Chondrocyte (in vitro differentiated cells): ENCODE results near the gene ABCA13. TPM values are rescaled to one million over a fixed set of nuclear protein-coding genes. Genes with fewer than 3 reads are reported as not detected.

Source experiments
- DNase-seq: peaks from one replicate; pipeline ENCODE4 v3.0.0; 2021; ENCODE audit warnings: mixed read lengths, low spot score
- H3K27ac Mint-ChIP-seq: one replicate; pipeline ENCODE4 v1.8.0; 2021; ENCODE audit warnings: mild to moderate bottlenecking, moderate library complexity, mixed read lengths; ENCODE audit not compliant: unreplicated experiment
- H3K27me3 Mint-ChIP-seq: 2 replicates; pipeline ENCODE4 v1.8.0; 2021; ENCODE audit warnings: low read depth, mixed read lengths
- H3K36me3 Mint-ChIP-seq: 2 replicates; pipeline ENCODE4 v1.8.0; 2021; ENCODE audit warnings: low read depth, mixed read lengths
- H3K4me1 Mint-ChIP-seq: 2 replicates; pipeline ENCODE4 v1.8.0; 2021; ENCODE audit warnings: low read depth, mild to moderate bottlenecking, mixed read lengths
- H3K4me3 Mint-ChIP-seq: one replicate; pipeline ENCODE4 v1.8.0; 2021; ENCODE audit warnings: mild to moderate bottlenecking, moderate library complexity, mixed read lengths; ENCODE audit not compliant: unreplicated experiment
- H3K9me3 Mint-ChIP-seq: 2 replicates; pipeline ENCODE4 v1.8.0; 2021; ENCODE audit warnings: low read depth, mixed read lengths
- CTCF ChIP-seq: fragments of 200-600 bp; sonication (generic); IDR thresholded peaks from 2 replicates; pipeline ENCODE4 v1.5.0; 2021; ENCODE audit warnings: antibody characterized with exemption, mild to moderate bottlenecking, moderate library complexity
- total RNA-seq: library from RNA; stranded (reverse); gene quantifications from 3 replicates; pipeline ENCODE4 v1.2.1, GENCODE V29; 2021

ABCA13 gene
- total RNA-seq, 1 donor from 2014 or later, result 0.07 TPM

GRCh38 chr7:48321319-48322010 lies 150.2 kb downstream of the ABCA13 start:
- H3K27me3 Mint-ChIP-seq, result peaks cover 2% of the 10 kb centered on the region
- peaks cover 9% of the 10 kb centered on the region for H3K9me3 Mint-ChIP-seq
- H3K27ac Mint-ChIP-seq, result no peak overlapping the region
- TF ChIP-seq CTCF, result no peak
- no peak for DNase-seq
- H3K4me3 Mint-ChIP-seq, result no peak overlapping the region
- no peaks in the 10 kb centered on the region for H3K4me1 Mint-ChIP-seq
- no peaks in the 10 kb centered on the region for H3K36me3 Mint-ChIP-seq

GRCh38 chr7:48337012-48337621 lies 165.9 kb downstream of the ABCA13 start:
- DNase-seq, result no peak
- no peak overlapping the region for H3K4me3 Mint-ChIP-seq
- no peaks in the 10 kb centered on the region for H3K9me3 Mint-ChIP-seq
- TF ChIP-seq CTCF, result peak; percentile 69
- no peaks in the 10 kb centered on the region for H3K4me1 Mint-ChIP-seq
- peaks cover 19% of the 10 kb centered on the region for H3K27me3 Mint-ChIP-seq
- no peak overlapping the region for H3K27ac Mint-ChIP-seq
- H3K36me3 Mint-ChIP-seq, result no peaks in the 10 kb centered on the region

GRCh38 chr7:48337781-48338180 lies 166.5 kb downstream of the ABCA13 start:
- no peak overlapping the region for H3K4me3 Mint-ChIP-seq
- no peaks in the 10 kb centered on the region for H3K4me1 Mint-ChIP-seq
- H3K36me3 Mint-ChIP-seq, result no peaks in the 10 kb centered on the region
- no peak overlapping the region for H3K27ac Mint-ChIP-seq
- TF ChIP-seq CTCF, result no peak
- peaks cover 22% of the 10 kb centered on the region for H3K27me3 Mint-ChIP-seq
- no peak for DNase-seq
- peaks cover 4% of the 10 kb centered on the region for H3K9me3 Mint-ChIP-seq

- Mint-ChIP-seq H3K9me3 (peaks cover 6% of the 10 kb centered on the region), H3K4me1 (no peaks in the 10 kb centered on the region), H3K36me3 (no peaks in the 10 kb centered on the region), H3K27me3 (peaks cover 20% of the 10 kb centered on the region), H3K27ac (no peak overlapping the region), H3K4me3 (no peak overlapping the region)
- no peak for DNase-seq
- no peak for TF ChIP-seq CTCF
Observed at GRCh38 chr7:48347230-48347825, 176.1 kb downstream of the ABCA13 start.

- no peak for TF ChIP-seq CTCF
Observed at GRCh38 chr7:48350515-48350914, 179.3 kb downstream of the ABCA13 start.

More at GRCh38 chr7:48350515-48350914, 179.3 kb downstream of the ABCA13 start:
- Mint-ChIP-seq H3K4me3 (no peak overlapping the region), H3K27me3 (peaks cover 20% of the 10 kb centered on the region), H3K4me1 (no peaks in the 10 kb centered on the region), H3K9me3 (no peaks in the 10 kb centered on the region), H3K36me3 (no peaks in the 10 kb centered on the region), H3K27ac (no peak overlapping the region)
- DNase-seq, result no peak
